ENCODE data around the gene CEP63.

Gene CEP63

GRCh38 chr3:134471521-134472193, 14.2 kb upstream of the CEP63 start:
- no peak for DNase-seq

GRCh38 chr3:134472831-134473230, 13.0 kb upstream of the CEP63 start:
- no peak for DNase-seq

- peak; percentile 79 for DNase-seq
Observed at GRCh38 chr3:134473868-134474546, 11.8 kb upstream of the CEP63 start.

- no peak for DNase-seq
Observed at GRCh38 chr3:134474956-134475355, 10.9 kb upstream of the CEP63 start.

- no peak for DNase-seq
Observed at GRCh38 chr3:134476306-134476705, 9.6 kb upstream of the CEP63 start.

GRCh38 chr3:134477002-134477401, 8.9 kb upstream of the CEP63 start:
- no peak for DNase-seq

- DNase-seq: no peak
Observed at GRCh38 chr3:134477938-134478337, 7.9 kb upstream of the CEP63 start.

- DNase-seq: no peak
Observed at GRCh38 chr3:134480546-134480945, 5.3 kb upstream of the CEP63 start.

- no peak for DNase-seq
Observed at GRCh38 chr3:134481166-134481565, 4.7 kb upstream of the CEP63 start.

- DNase-seq: no peak
Observed at GRCh38 chr3:134482622-134483021, 3.2 kb upstream of the CEP63 start.

GRCh38 chr3:134483195-134483900, 2.5 kb upstream of the CEP63 start:
- DNase-seq: no peak

- DNase-seq: peak; percentile 39
Observed at GRCh38 chr3:134485075-134485717, 661 bp upstream of the CEP63 start.

GRCh38 chr3:134486577-134487041, 752 bp downstream of the CEP63 start:
- no peak for DNase-seq

GRCh38 chr3:134487406-134487805, 1.5 kb downstream of the CEP63 start:
- DNase-seq: no peak

GRCh38 chr3:134494495-134494894, 8.6 kb downstream of the CEP63 start:
- DNase-seq: no peak

GRCh38 chr3:134495980-134496379, 10.1 kb downstream of the CEP63 start:
- DNase-seq: no peak

- DNase-seq: no peak
Observed at GRCh38 chr3:134496471-134497071, 10.7 kb downstream of the CEP63 start.

- DNase-seq: no peak
Observed at GRCh38 chr3:134503266-134503665, 17.4 kb downstream of the CEP63 start.

- no peak for DNase-seq
Observed at GRCh38 chr3:134504132-134504531, 18.3 kb downstream of the CEP63 start.

GRCh38 chr3:134505485-134505884, 19.6 kb downstream of the CEP63 start:
- DNase-seq: no peak

GRCh38 chr3:134511500-134511899, 25.6 kb downstream of the CEP63 start:
- DNase-seq: no peak

- DNase-seq: no peak
Observed at GRCh38 chr3:134516905-134517304, 31.0 kb downstream of the CEP63 start.

GRCh38 chr3:134517791-134518190, 31.9 kb downstream of the CEP63 start:
- no peak for DNase-seq
